Measurements from ENCODE around the gene SEC16B. TPM values are rescaled to one million over a fixed set of nuclear protein-coding genes. Genes with fewer than 3 reads are reported as not detected.

SEC16B gene
- total RNA-seq, 1 donor from 2014 or later = 1.9 TPM

DNA sequence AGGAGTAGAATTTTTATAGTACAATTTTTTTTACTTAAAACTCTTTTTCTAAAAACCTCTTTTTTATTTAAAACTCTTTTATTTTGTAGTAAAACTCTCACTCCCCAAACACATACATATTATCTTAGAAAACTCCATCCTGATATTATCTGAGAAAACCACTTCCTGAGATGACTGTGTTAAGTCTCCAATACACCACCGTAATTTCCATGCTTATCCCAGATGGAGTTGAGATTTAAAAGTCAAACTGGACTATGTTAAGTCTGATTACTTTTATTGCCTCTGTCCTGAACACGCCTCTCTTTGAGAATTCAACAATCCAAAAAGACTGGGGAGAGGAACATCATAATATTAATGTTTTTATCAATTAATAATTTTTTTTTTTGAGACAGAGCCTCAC, 3.7 kb downstream of the SEC16B start:
- H3K27ac ChIP-seq (replicated peaks) = no peak overlapping the region
- H3K4me1 ChIP-seq = peaks cover 9% of the 10 kb centered on the region
- H3K27me3 ChIP-seq (ENCODE audit: low read depth) = no peaks in the 10 kb centered on the region
- H3K36me3 ChIP-seq = peaks cover 51% of the 10 kb centered on the region
- no peak overlapping the region for H3K4me3 ChIP-seq
- H3K9me3 ChIP-seq (replicated peaks) = no peaks in the 10 kb centered on the region
- TF ChIP-seq, protein P1, sequence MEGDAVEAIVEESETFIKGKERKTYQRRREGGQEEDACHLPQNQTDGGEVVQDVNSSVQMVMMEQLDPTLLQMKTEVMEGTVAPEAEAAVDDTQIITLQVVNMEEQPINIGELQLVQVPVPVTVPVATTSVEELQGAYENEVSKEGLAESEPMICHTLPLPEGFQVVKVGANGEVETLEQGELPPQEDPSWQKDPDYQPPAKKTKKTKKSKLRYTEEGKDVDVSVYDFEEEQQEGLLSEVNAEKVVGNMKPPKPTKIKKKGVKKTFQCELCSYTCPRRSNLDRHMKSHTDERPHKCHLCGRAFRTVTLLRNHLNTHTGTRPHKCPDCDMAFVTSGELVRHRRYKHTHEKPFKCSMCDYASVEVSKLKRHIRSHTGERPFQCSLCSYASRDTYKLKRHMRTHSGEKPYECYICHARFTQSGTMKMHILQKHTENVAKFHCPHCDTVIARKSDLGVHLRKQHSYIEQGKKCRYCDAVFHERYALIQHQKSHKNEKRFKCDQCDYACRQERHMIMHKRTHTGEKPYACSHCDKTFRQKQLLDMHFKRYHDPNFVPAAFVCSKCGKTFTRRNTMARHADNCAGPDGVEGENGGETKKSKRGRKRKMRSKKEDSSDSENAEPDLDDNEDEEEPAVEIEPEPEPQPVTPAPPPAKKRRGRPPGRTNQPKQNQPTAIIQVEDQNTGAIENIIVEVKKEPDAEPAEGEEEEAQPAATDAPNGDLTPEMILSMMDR (IDR thresholded peaks at IDR 0.05; ENCODE audit: borderline replicate concordance) = no peak
- intact Hi-C loops (cut with micrococcal nuclease) = no loop called here
- no peak for DNase-seq

DNA sequence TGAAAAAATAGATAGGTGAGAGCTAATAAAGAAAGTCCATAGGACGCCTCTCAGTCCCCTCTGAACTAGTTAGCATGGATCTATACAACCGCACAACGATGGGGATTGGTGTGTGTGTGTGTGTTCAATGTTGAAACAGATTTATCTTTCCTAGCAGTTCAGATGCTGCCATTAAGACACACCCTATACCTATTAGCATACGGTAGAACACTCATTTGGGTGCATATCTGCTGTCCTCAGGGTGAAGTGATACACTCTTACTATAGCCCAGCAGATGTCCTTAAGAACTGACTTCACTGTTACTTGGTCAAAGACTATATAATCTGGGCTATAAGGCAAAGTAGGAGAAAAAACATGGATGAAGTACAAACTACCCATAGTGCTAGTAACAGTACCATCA, 4.6 kb downstream of the SEC16B start:
- Histone ChIP-seq H3K9me3 (replicated peaks) (no peaks in the 10 kb centered on the region), H3K36me3 (peaks cover 56% of the 10 kb centered on the region), H3K27me3 (ENCODE audit: low read depth) (no peaks in the 10 kb centered on the region), H3K4me3 (no peak overlapping the region), H3K4me1 (peaks cover 9% of the 10 kb centered on the region), H3K27ac (replicated peaks) (no peak overlapping the region)
- TF ChIP-seq, protein P1 (IDR thresholded peaks at IDR 0.05; ENCODE audit: borderline replicate concordance) = no peak
- intact Hi-C loops (cut with micrococcal nuclease) = no loop called here
- no peak for DNase-seq

DNA sequence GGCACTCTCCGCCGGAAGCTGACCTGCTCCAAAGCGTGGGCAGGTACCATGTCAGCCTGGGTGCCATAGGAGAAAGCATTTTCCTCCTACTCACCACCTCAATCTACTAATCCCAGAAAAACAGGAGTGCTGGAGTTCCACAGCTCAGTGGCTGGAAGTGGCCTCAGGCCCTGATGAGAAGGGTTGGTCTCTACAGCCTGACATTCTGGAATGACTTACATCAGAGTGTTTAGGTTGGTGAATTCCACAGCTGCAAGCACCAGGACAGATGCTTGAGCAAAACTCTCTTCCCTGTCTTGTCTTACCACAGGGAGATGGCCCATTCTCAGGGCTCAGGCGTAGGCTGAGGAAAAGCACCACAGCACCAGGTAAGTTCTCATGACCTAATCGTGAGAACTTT, 5.5 kb downstream of the SEC16B start:
- Histone ChIP-seq H3K27me3 (ENCODE audit: low read depth) (no peaks in the 10 kb centered on the region), H3K27ac (replicated peaks) (no peak overlapping the region), H3K4me1 (peaks cover 6% of the 10 kb centered on the region), H3K36me3 (peaks cover 61% of the 10 kb centered on the region), H3K4me3 (no peak overlapping the region), H3K9me3 (replicated peaks) (no peaks in the 10 kb centered on the region)
- intact Hi-C loops (cut with micrococcal nuclease) = no loop called here
- no peak for DNase-seq
- TF ChIP-seq, protein P1 (IDR thresholded peaks at IDR 0.05; ENCODE audit: borderline replicate concordance) = no peak

DNA sequence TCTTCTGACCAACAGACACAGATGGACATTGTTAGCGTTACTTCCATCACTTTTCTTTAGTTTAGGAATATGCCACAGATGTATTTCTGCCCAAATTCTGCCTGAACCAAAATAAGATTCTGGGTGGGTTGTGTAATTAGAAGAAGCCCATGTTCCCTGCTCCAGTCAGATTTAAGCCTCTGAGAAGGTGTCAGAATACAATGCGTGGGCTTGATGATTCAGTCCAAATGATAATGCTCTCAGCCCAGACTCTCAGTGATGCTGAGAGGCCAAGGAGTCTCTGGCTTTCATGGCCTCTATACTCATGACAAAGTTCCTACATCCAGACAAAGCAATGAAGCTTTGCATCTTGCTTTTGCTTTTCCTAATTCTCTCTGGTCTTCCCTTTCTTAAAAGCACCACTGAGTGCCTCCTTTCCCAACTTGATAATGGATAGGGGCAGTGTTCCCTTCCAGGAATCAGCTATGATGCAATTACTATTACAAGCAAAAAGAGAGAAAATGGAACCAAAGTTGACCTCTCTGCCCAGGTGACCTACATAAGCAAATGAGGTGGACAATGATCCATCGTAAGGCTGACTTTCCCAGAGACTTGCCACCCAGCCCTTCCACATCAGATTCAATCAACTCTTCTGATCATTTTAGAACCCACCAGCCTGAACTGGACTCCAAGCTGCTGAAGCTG, 8.8 kb downstream of the SEC16B start:
- peaks cover 65% of the 10 kb centered on the region for H3K36me3 ChIP-seq
- intact Hi-C loops (cut with micrococcal nuclease) = no loop called here
- no peak for DNase-seq

DNA sequence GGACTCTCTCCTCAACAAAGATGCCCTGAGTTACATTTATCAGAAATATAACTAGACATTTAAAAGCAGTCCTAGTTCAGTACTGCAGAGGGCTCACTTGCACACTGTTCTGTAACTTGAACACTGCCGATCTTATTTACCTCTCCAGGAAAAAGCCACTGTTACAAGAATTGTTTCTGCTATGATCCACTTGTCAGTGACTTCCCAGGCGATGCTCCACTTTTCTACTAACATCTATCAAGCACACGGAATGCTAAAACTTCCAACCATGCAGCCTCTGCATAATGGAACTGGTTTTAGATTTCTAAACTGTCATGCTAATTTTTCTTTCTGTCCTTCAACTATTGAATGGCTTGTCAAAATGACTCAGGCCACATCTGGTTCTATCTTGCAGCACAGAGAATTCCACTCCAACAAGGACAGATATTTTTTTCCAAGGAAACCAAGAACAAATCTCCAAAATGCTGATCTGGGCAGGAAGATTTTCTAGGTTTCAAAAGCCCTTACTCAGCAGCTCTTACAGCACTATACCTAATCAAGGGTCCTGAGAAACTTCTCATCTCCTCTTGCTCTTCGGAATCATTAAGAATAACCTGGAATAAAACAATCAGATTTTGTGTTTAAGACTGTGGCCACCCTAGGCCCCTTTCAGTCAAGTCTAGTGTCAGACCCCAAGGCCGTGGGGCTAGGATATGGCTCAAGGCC, 9.9 kb downstream of the SEC16B start:
- Histone ChIP-seq H3K36me3 (peaks cover 61% of the 10 kb centered on the region), H3K4me3 (no peak overlapping the region), H3K4me1 (no peaks in the 10 kb centered on the region), H3K27me3 (ENCODE audit: low read depth) (no peaks in the 10 kb centered on the region), H3K9me3 (replicated peaks) (no peaks in the 10 kb centered on the region), H3K27ac (replicated peaks) (no peak overlapping the region)
- TF ChIP-seq, protein P1 (IDR thresholded peaks at IDR 0.05; ENCODE audit: borderline replicate concordance) = peak; percentile 58
- intact Hi-C loops (cut with micrococcal nuclease) = no loop called here
- DNase-seq = no peak

More for the DNA sequence above, 8.8 kb downstream of the SEC16B start:
- TF ChIP-seq, protein P1 (IDR thresholded peaks at IDR 0.05; ENCODE audit: borderline replicate concordance) = no peak
- Histone ChIP-seq H3K27me3 (ENCODE audit: low read depth) (no peaks in the 10 kb centered on the region), H3K9me3 (replicated peaks) (no peaks in the 10 kb centered on the region), H3K4me3 (no peak overlapping the region), H3K27ac (replicated peaks) (no peak overlapping the region), H3K4me1 (no peaks in the 10 kb centered on the region)

All from left ventricle myocardium inferior (tissue), 1 donor.